Mammary epithelial cell (primary cell): ENCODE results near the gene CHCHD1.

ENCODE experiments used
- CTCF ChIP-seq, 2 donors: IDR thresholded peaks in 1 of 2; conservative IDR thresholded peaks in 1 of 2; 2 replicates each; pipeline ENCODE4 v1.5.1; 2011 to 2012; ENCODE audit warnings: inconsistent platforms in 2 of 2, low read length in 2 of 2, mild to moderate bottlenecking in 2 of 2, control low read depth in 1 of 2, low read depth in 1 of 2; ENCODE audit not compliant: insufficient read depth in 1 of 2; ENCODE audit errors: extremely low read depth in 1 of 2
- EZH2 ChIP-seq: IDR thresholded peaks from 2 replicates; pipeline ENCODE4 v1.6.1; 2012; ENCODE audit warnings: low read length, inconsistent platforms, borderline replicate concordance

GRCh38 chr10:73763343-73763742, 18.5 kb upstream of the CHCHD1 start:
- no peak for TF ChIP-seq CTCF (conservative IDR thresholded peaks at IDR 0.05 in 1 of 2, IDR thresholded peaks at IDR 0.05 in 1 of 2; ENCODE audit: extremely low read depth in 1 of 2, insufficient read depth in 1 of 2, low read depth in 1 of 2, low read length in 2 of 2)
- no peak for TF ChIP-seq EZH2
